D721Med (cell line): ENCODE results near the gene EYS.
"Not testable (repeated sequence)": the region's sequence is repeated elsewhere in the genome, so short reads cannot be mapped to it uniquely, and the experiment has no call there.

Experiments
- DNase-seq: peaks from one replicate; pipeline ENCODE4 v3.0.0; 2011; ENCODE audit warnings: low spot score; ENCODE audit not compliant: insufficient read length
- FAIRE-seq: peaks from 2 replicates; lab custom pipeline; 2011; peaks lifted over from hg19 to GRCh38; lab: Jason Lieb, UNC
- CTCF ChIP-seq: IDR thresholded peaks from 2 replicates; pipeline ENCODE4 v1.5.1; 2012; ENCODE audit warnings: mild to moderate bottlenecking, control low read depth; ENCODE audit not compliant: insufficient read depth; ENCODE audit errors: missing control alignments

The EYS gene

DNA sequence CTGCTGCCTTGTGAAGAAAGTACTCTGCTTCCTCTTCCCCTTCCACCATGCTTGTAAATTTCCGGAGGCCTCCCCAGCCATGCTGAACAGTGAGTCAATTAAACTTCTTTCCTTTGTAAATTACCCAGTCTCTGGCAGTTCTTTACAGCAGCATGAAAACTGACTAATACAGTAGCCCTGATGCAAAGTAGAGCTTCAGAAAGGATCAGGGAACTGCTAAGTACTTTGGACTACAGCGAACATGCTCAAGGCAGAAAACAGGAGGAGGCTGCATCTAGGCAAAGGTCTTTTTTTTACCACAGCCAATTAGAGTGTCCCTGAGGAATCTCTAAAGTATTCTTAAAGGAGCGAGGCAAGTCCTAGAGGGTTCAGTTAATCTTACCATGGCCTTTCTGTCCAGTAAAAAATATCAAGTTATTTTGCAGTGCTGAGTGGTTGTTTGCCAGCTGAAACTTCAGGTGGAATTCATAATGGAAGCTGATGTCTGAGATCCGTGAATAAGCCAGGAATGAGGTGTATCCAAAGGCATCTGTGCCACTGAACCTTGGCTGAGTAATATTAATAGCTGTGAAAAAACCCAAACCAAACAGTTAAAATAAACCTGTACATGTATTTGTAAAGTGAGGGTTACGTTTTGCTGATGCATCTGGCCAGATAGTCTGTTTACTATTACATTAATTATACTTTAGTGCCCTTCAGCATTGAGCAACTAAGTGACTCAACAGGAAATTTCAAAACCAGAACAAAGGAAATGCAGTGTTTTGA, 1901.0 kb downstream of the EYS start:
- no peak for FAIRE-seq
- TF ChIP-seq CTCF: no peak
- no peak for DNase-seq

DNA sequence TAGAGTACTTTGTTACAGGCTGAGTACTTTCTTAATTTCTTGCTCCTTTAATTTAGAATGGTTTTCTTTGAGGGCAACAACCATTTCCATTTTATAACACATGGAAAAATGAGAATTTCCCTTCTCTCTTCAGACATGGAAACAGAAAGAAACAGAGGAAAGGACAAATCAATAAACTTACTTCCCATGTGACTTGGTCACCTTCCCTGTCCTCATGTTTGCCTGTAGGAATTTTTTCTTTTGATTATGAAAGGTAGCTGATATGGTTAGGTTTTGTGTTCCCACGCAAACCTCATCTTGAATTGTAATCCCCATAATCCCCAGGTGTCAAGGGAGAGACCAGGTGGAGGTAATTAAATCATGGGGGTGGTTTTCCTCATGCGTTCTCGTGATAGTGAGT, 1901.7 kb downstream of the EYS start:
- DNase-seq (no peak), FAIRE-seq (no peak)

GRCh38 chr6:63804381-63804956, 1902.6 kb downstream of the EYS start:
- no peak for FAIRE-seq
- TF ChIP-seq CTCF: no peak
- no peak for DNase-seq

More for the DNA sequence above, 1901.7 kb downstream of the EYS start:
- no peak for TF ChIP-seq CTCF

DNA sequence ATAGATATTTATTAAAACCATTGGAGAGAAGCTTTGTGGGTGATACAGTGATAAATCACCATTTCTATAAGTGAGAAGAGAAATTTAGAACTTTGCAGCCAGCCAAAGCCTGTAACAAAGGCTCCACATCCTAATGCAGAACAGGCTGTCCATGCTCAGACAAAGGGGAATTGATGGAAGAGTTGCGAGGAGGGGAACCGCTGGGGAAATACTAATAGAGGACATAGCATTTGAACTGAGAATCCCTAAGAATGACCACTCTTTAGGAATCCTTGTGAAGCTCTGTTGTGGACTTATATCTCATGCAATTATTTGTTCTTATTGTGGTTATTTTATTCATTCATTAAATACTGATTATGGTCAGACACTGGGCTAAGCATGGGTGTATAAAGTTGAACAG, 1903.7 kb downstream of the EYS start:
- DNase-seq (no peak), FAIRE-seq (no peak)
- TF ChIP-seq CTCF: no peak

GRCh38 chr6:63802606-63803206, 1904.3 kb downstream of the EYS start:
- FAIRE-seq (peak; percentile 51), DNase-seq (no peak)
- TF ChIP-seq CTCF: peak; percentile 48

DNA sequence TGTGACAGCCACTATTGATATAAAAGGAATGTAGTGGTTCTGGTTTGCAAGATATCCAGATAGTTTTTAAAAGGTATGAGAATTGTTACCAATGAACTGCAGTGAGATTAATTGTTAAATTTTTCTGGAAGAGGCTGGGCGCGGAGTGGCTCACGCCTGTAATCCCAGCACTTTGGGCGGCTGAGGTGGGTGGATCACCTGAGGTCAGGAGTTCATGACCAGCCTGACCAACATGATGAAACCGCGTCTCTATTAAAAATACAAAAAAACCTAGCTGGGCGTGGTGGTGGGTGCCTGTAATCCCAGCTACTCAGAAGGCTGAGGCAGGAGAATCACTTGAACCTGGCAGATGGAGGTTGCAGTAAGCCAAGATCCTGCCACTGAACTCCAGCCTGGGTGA, 1906.6 kb downstream of the EYS start:
- not testable (repeated sequence) for FAIRE-seq, DNase-seq

- TF ChIP-seq CTCF: no peak
- no peak for FAIRE-seq
- DNase-seq: no peak
These were observed 1907.2 kb downstream of the EYS start for GRCh38 chr6:63799813-63800212.
